ENCODE results near the gene REL. TPM values are rescaled to one million over a fixed set of nuclear protein-coding genes. Genes with fewer than 3 reads are reported as not detected.
"Not testable (repeated sequence)": the region's sequence is repeated elsewhere in the genome, so short reads cannot be mapped to it uniquely, and the experiment has no call there.

REL gene
- total and polyA plus RNA-seq, 2 of the 13 experiments (the other 11 are each of a cell fraction or from before 2014, with no cell fraction given): 3.7 to 7.0 TPM

- no peak for TF ChIP-seq PRDM15 (CRISPR knock-in tag; IDR thresholded peaks at IDR 0.05)
- TF ChIP-seq ZNF234 (CRISPR knock-in tag; conservative IDR thresholded peaks at IDR 0.05): no peak
- TF ChIP-seq HIVEP1 (CRISPR knock-in tag; IDR thresholded peaks at IDR 0.05): no peak
Measured at GRCh38 chr2:60899892-60900249, 18.5 kb downstream of the REL start (continued).

GRCh38 chr2:60901296-60901695 is 19.9 kb downstream of the REL start:
- not testable (repeated sequence) for BruUV-seq (replicated peaks)

GRCh38 chr2:60905867-60906266 is 24.5 kb downstream of the REL start:
- H2AFZ ChIP-seq (ENCODE audit: low read length); intact Hi-C loops (cut with micrococcal nuclease; ENCODE audit: unreplicated experiment); H4K20me1 ChIP-seq (ENCODE audit: insufficient read depth, low read length); CTCF ChIA-PET (ENCODE audit: low intra/inter-chr PET ratio, low total read pairs); in situ Hi-C loops (cut with HindIII; ENCODE audit: extremely low pct_ligation_motif_present, low pct_unique_long_range_greater_than_20kb); H3K27ac ChIP-seq (ENCODE audit: extremely low read length, insufficient read depth, low read length); H3K9ac ChIP-seq (ENCODE audit: insufficient read depth, low read depth, low read length); POLR2A ChIA-PET; BruUV-seq (replicated peaks); H3K79me2 ChIP-seq (ENCODE audit: insufficient read depth, low read length); FAIRE-seq; ATAC-seq; H3K4me1 ChIP-seq (ENCODE audit: insufficient read depth, low read length); DNase-seq (ENCODE audit: low spot score); H3K9me3 ChIP-seq (ENCODE audit: low read length); H3K4me3 ChIP-seq (replicated peaks in 1 of 3; ENCODE audit: insufficient read depth in 1 of 3, low read depth in 2 of 3, low read length in 3 of 3); H3K27me3 ChIP-seq (ENCODE audit: control insufficient read depth in 1 of 2, insufficient read depth in 2 of 2, low read length in 2 of 2); H3K4me2 ChIP-seq (ENCODE audit: low read depth, low read length): not testable (repeated sequence)
- H3K36me3 ChIP-seq (replicated peaks in 1 of 2; ENCODE audit: control insufficient read depth in 1 of 2, insufficient read depth in 2 of 2, low read length in 2 of 2): peaks cover 2 to 15% of the 10 kb centered on the region in 2 experiments; a peak in 4 of 5 replicates
- 98% methylated on average over 5 of the region's 5 CpGs for WGBS (ENCODE audit: low lambda C conversion rate)

More at GRCh38 chr2:60901296-60901695, 19.9 kb downstream of the REL start:
- FAIRE-seq; DNase-seq (ENCODE audit: low spot score); CTCF ChIA-PET (ENCODE audit: low intra/inter-chr PET ratio, low total read pairs); H3K4me2 ChIP-seq (ENCODE audit: low read depth, low read length); H3K79me2 ChIP-seq (ENCODE audit: insufficient read depth, low read length); H3K4me3 ChIP-seq (replicated peaks in 1 of 3; ENCODE audit: insufficient read depth in 1 of 3, low read depth in 2 of 3, low read length in 3 of 3); POLR2A ChIA-PET; H4K20me1 ChIP-seq (ENCODE audit: insufficient read depth, low read length); intact Hi-C loops (cut with micrococcal nuclease; ENCODE audit: unreplicated experiment); ATAC-seq; H3K27me3 ChIP-seq (ENCODE audit: control insufficient read depth in 1 of 2, insufficient read depth in 2 of 2, low read length in 2 of 2); H3K9me3 ChIP-seq (ENCODE audit: low read length); H3K9ac ChIP-seq (ENCODE audit: insufficient read depth, low read depth, low read length); H3K4me1 ChIP-seq (ENCODE audit: insufficient read depth, low read length); in situ Hi-C loops (cut with HindIII; ENCODE audit: extremely low pct_ligation_motif_present, low pct_unique_long_range_greater_than_20kb); H3K27ac ChIP-seq (ENCODE audit: extremely low read length, insufficient read depth, low read length); H2AFZ ChIP-seq (ENCODE audit: low read length): not testable (repeated sequence)
- 97% methylated on average over 6 of the region's 6 CpGs for WGBS (ENCODE audit: low lambda C conversion rate)
- peaks cover 11 to 24% of the 10 kb centered on the region in 2 experiments for H3K36me3 ChIP-seq (replicated peaks in 1 of 2; ENCODE audit: control insufficient read depth in 1 of 2, insufficient read depth in 2 of 2, low read length in 2 of 2)
